Uterus (tissue), 4 donors: ENCODE measurements around the gene UGT1A4. TPM values are rescaled to one million over a fixed set of nuclear protein-coding genes. Genes with fewer than 3 reads are reported as not detected.

Source experiments
- DNase-seq, 2 donors: peaks; one replicate each; pipeline ENCODE4 v3.0.0-alpha.2; 2019 to 2020
- H3K27ac ChIP-seq, 2 donors: fragments of 200-600 bp; sonication (generic); 1 replicate in 1 of 2; 2 replicates in 1 of 2; pipeline ENCODE4 v1.5.1; 2016 to 2018
- H3K27me3 ChIP-seq, 2 donors: fragments of 200-600 bp; sonication (generic); one replicate each; pipeline ENCODE4 v1.5.1; 2018 to 2019; ENCODE audit warnings: control low read depth in 1 of 2
- H3K36me3 ChIP-seq, 2 donors: fragments of 200-600 bp; sonication (generic); one replicate each; pipeline ENCODE4 v1.5.1; 2019; ENCODE audit warnings: control low read depth in 1 of 2
- H3K4me1 ChIP-seq, 2 donors: fragments of 200-600 bp; sonication (generic); one replicate each; pipeline ENCODE4 v1.5.1; 2018 to 2019; ENCODE audit warnings: control low read depth in 1 of 2
- H3K4me3 ChIP-seq, 2 donors: fragments of 200-600 bp; sonication (generic); 1 replicate in 1 of 2; 2 replicates in 1 of 2; pipeline ENCODE4 v1.5.1; 2018 to 2019; ENCODE audit warnings: mild to moderate bottlenecking in 1 of 2
- H3K9me3 ChIP-seq, 2 donors: fragments of 200-600 bp; sonication (generic); one replicate each; pipeline ENCODE4 v1.5.1; 2019; ENCODE audit warnings: control low read depth in 1 of 2
- CTCF ChIP-seq, 4 experiments: fragments of 200-600 bp in 2 of 4; fragments of 450-650 bp in 2 of 4; sonication (generic) in 2 of 4; IDR thresholded peaks; one replicate each; pipeline ENCODE4 v1.5.1; 2016 to 2019; ENCODE audit warnings: antibody characterized with exemption in 4 of 4, mild to moderate bottlenecking in 2 of 4, moderate library complexity in 1 of 4
- POLR2A ChIP-seq, 2 donors: fragments of 450-650 bp; IDR thresholded peaks; one replicate each; pipeline ENCODE4 v1.6.1; 2016; ENCODE audit warnings: antibody characterized with exemption in 2 of 2, mild to moderate bottlenecking in 1 of 2, moderate library complexity in 1 of 2
- intact Hi-C: fragments of 100-400 bp; cut with DNase I; formaldehyde crosslinking; loops from one replicate; pipeline ENCODE4 v1.15.1; 2023; ENCODE audit warnings: low total_unique reads
- total RNA-seq, 4 donors: library from RNA; depleted of rRNA in 3 of 4; stranded (reverse); fragments of >200 nt in 3 of 4; gene quantifications; one replicate each; pipeline versions ENCODE4 v1.1.0 to v1.2.4, GENCODE V29; 2014 to 2023
- donor health status: DM: yes; HTN: yes; CAD: no.

The UGT1A4 gene
- total RNA-seq, 4 donors from 2014 or later, result not detected

GRCh38 chr2:233768076-233768475 lies 49.5 kb downstream of the UGT1A4 start:
- Histone ChIP-seq H3K4me3 (no peak overlapping the region), H3K27ac (no peak overlapping the region), H3K27me3 (no peaks in the 10 kb centered on the region), H3K4me1 (no peaks in the 10 kb centered on the region), H3K36me3 (no peaks in the 10 kb centered on the region), H3K9me3 (no peaks in the 10 kb centered on the region)
- TF ChIP-seq CTCF (IDR thresholded peaks at IDR 0.05) (no peak), POLR2A (IDR thresholded peaks at IDR 0.05) (no peak)
- intact Hi-C loops, result no loop called here
- no peak for DNase-seq

- TF ChIP-seq CTCF (IDR thresholded peaks at IDR 0.05), result no peak
- no peak for TF ChIP-seq POLR2A (IDR thresholded peaks at IDR 0.05)
- H3K4me1 ChIP-seq, result no peaks in the 10 kb centered on the region
- intact Hi-C loops, result no loop called here
- no peak overlapping the region for H3K27ac ChIP-seq
- no peaks in the 10 kb centered on the region for H3K9me3 ChIP-seq
- H3K36me3 ChIP-seq, result no peaks in the 10 kb centered on the region
- H3K4me3 ChIP-seq, result no peak overlapping the region
- DNase-seq, result no peak
- H3K27me3 ChIP-seq, result no peaks in the 10 kb centered on the region
Measured at GRCh38 chr2:233769260-233769659, 50.7 kb downstream of the UGT1A4 start.

GRCh38 chr2:233772153-233772552 lies 53.6 kb downstream of the UGT1A4 start:
- intact Hi-C loops, result no loop called here
- Histone ChIP-seq H3K4me1 (no peaks in the 10 kb centered on the region), H3K27me3 (no peaks in the 10 kb centered on the region), H3K27ac (no peak overlapping the region), H3K4me3 (no peak overlapping the region), H3K36me3 (no peaks in the 10 kb centered on the region), H3K9me3 (no peaks in the 10 kb centered on the region)
- no peak for DNase-seq
- TF ChIP-seq POLR2A (IDR thresholded peaks at IDR 0.05), result no peak
- TF ChIP-seq CTCF (IDR thresholded peaks at IDR 0.05), result no peak

GRCh38 chr2:233772583-233772982 lies 54.0 kb downstream of the UGT1A4 start:
- no peaks in the 10 kb centered on the region for H3K27me3 ChIP-seq
- intact Hi-C loops, result no loop called here
- no peak overlapping the region for H3K4me3 ChIP-seq
- no peak for TF ChIP-seq POLR2A (IDR thresholded peaks at IDR 0.05)
- TF ChIP-seq CTCF (IDR thresholded peaks at IDR 0.05), result no peak
- no peaks in the 10 kb centered on the region for H3K36me3 ChIP-seq
- no peak for DNase-seq
- no peaks in the 10 kb centered on the region for H3K9me3 ChIP-seq
- H3K27ac ChIP-seq, result no peak overlapping the region
- no peaks in the 10 kb centered on the region for H3K4me1 ChIP-seq

- TF ChIP-seq CTCF (IDR thresholded peaks at IDR 0.05) (no peak), POLR2A (IDR thresholded peaks at IDR 0.05) (no peak)
- H3K9me3 ChIP-seq, result no peaks in the 10 kb centered on the region
- intact Hi-C loops, result no loop called here
- H3K27ac ChIP-seq, result no peak overlapping the region
- H3K36me3 ChIP-seq, result no peaks in the 10 kb centered on the region
- no peaks in the 10 kb centered on the region for H3K27me3 ChIP-seq
- no peak for DNase-seq
- H3K4me1 ChIP-seq, result no peaks in the 10 kb centered on the region
- H3K4me3 ChIP-seq, result no peak overlapping the region
Measured at GRCh38 chr2:233773854-233774253, 55.3 kb downstream of the UGT1A4 start.
